CD14-positive monocyte (primary cell): Measurements from ENCODE around the gene NPM1. TPM values are rescaled to one million over a fixed set of nuclear protein-coding genes. Genes with fewer than 3 reads are reported as not detected.
A peak's percentile ranks its signal among the peaks of the same experiment; 100 is the strongest.

Experiments used
- DNase-seq, 3 donors: peaks; one replicate each; pipeline ENCODE4 v3.0.0-alpha.2; 2011 to 2022
- H2AFZ ChIP-seq: 2 replicates; pipeline ENCODE4 v1.6.0; 2012; ENCODE audit warnings: mild to moderate bottlenecking, low read depth, low read length, inconsistent platforms; ENCODE audit not compliant: insufficient read depth, poor library complexity, severe bottlenecking
- H3K27ac ChIP-seq, 2 donors: 1 replicate in 1 of 2; 2 replicates in 1 of 2; pipeline ENCODE4 v1.5.1; 2012 to 2013; ENCODE audit warnings: low read length in 2 of 2, control low read depth in 1 of 2, inconsistent platforms in 1 of 2, low read depth in 1 of 2, mild to moderate bottlenecking in 1 of 2
- H3K27me3 ChIP-seq, 2 donors: one replicate each; pipeline versions ENCODE4 v1.6.0 to v1.6.1; 2011 to 2013; ENCODE audit warnings: low read length in 2 of 2; ENCODE audit not compliant: control insufficient read depth in 2 of 2, insufficient read depth in 2 of 2
- H3K36me3 ChIP-seq, 2 donors: replicated peaks in 1 of 2; 1 replicate in 1 of 2; 2 replicates in 1 of 2; pipeline versions ENCODE4 v1.5.1 to v1.6.1; 2012 to 2013; ENCODE audit warnings: low read length in 2 of 2, control low read depth in 1 of 2, inconsistent platforms in 1 of 2, mild to moderate bottlenecking in 1 of 2; ENCODE audit not compliant: insufficient read depth in 2 of 2, control insufficient read depth in 1 of 2
- H3K4me1 ChIP-seq, 2 donors: 1 replicate in 1 of 2; 2 replicates in 1 of 2; pipeline versions ENCODE4 v1.5.1 to v1.6.1; 2012 to 2013; ENCODE audit warnings: low read length in 2 of 2, control low read depth in 1 of 2, inconsistent platforms in 1 of 2, mild to moderate bottlenecking in 1 of 2, moderate library complexity in 1 of 2; ENCODE audit not compliant: insufficient read depth in 2 of 2, control insufficient read depth in 1 of 2
- H3K4me2 ChIP-seq: replicated peaks from 2 replicates; pipeline ENCODE3; 2012; ENCODE audit warnings: low read length, moderate library complexity, mild to moderate bottlenecking; ENCODE audit not compliant: poor library complexity, severe bottlenecking; ENCODE audit errors: extremely low read depth
- H3K4me3 ChIP-seq, 3 experiments: fragments of 200-600 bp in 1 of 3; sonication (generic) in 1 of 3; replicated peaks in 1 of 3; 1 replicate in 2 of 3; 2 replicates in 1 of 3; pipeline ENCODE4 v1.5.1; 2011 to 2013; ENCODE audit warnings: low read length in 3 of 3, mild to moderate bottlenecking in 3 of 3, control low read depth in 2 of 3, low read depth in 2 of 3, inconsistent platforms in 1 of 3, moderate library complexity in 1 of 3
- H3K79me2 ChIP-seq: 2 replicates; pipeline ENCODE4 v1.6.0; 2012; ENCODE audit warnings: mild to moderate bottlenecking, control low read depth, inconsistent platforms, low read length, moderate library complexity; ENCODE audit not compliant: insufficient read depth
- H3K9ac ChIP-seq: 2 replicates; pipeline ENCODE4 v1.6.0; 2017; ENCODE audit warnings: low read length, mild to moderate bottlenecking; ENCODE audit not compliant: insufficient read depth, poor library complexity, severe bottlenecking
- H3K9me3 ChIP-seq, 2 donors: replicated peaks in 1 of 2; 1 replicate in 1 of 2; 2 replicates in 1 of 2; pipeline versions ENCODE4 v1.5.1 to v1.6.1; 2012 to 2013; ENCODE audit warnings: low read length in 2 of 2, control low read depth in 1 of 2; ENCODE audit not compliant: control insufficient read depth in 1 of 2, insufficient read depth in 1 of 2
- H4K20me1 ChIP-seq: 2 replicates; pipeline ENCODE4 v1.6.0; 2012; ENCODE audit warnings: mild to moderate bottlenecking, low read length, control low read depth, moderate library complexity; ENCODE audit not compliant: insufficient read depth
- H3K27ac Mint-ChIP-seq, 7 donors: one replicate each; pipeline ENCODE4 v1.8.0; 2020; ENCODE audit warnings: mild to moderate bottlenecking in 7 of 7, mixed read lengths in 7 of 7, moderate library complexity in 6 of 7, inconsistent platforms in 2 of 7
- H3K27me3 Mint-ChIP-seq, 3 donors: one replicate each; pipeline ENCODE4 v1.8.0; 2021 to 2022; ENCODE audit warnings: low read depth in 3 of 3, mild to moderate bottlenecking in 3 of 3, mixed read lengths in 3 of 3, moderate library complexity in 3 of 3, inconsistent platforms in 1 of 3
- H3K36me3 Mint-ChIP-seq, 2 donors: one replicate each; pipeline ENCODE4 v1.8.0; 2020; ENCODE audit warnings: mixed read lengths in 2 of 2, inconsistent platforms in 1 of 2, mild to moderate bottlenecking in 1 of 2
- H3K4me1 Mint-ChIP-seq: one replicate; pipeline ENCODE4 v1.8.0; 2020; ENCODE audit warnings: mild to moderate bottlenecking, mixed read lengths
- H3K4me3 Mint-ChIP-seq, 2 donors: one replicate each; pipeline ENCODE4 v1.8.0; 2020; ENCODE audit warnings: mild to moderate bottlenecking in 2 of 2, mixed read lengths in 2 of 2, moderate library complexity in 1 of 2
- H3K9me3 Mint-ChIP-seq, 7 donors: one replicate each; pipeline ENCODE4 v1.8.0; 2020 to 2022; ENCODE audit warnings: mixed read lengths in 7 of 7, mild to moderate bottlenecking in 6 of 7, moderate library complexity in 6 of 7, inconsistent platforms in 2 of 7
- CTCF ChIP-seq: fragments of 200-600 bp; IDR thresholded peaks from one replicate; pipeline ENCODE4 v1.8.0; 2022; ENCODE audit warnings: antibody characterized with exemption, mild to moderate bottlenecking
- WGBS: methylation state at CpG from one replicate; pipeline ENCODE4 v1.1.5; 2013; ENCODE audit warnings: missing lambda C conversion rate; ENCODE audit not compliant: insufficient coverage; 5-methylcytosine and 5-hydroxymethylcytosine counted together
- intact Hi-C, 2 donors: fragments of 100-400 bp; cut with micrococcal nuclease; formaldehyde crosslinking; loops; one replicate each; pipeline versions ENCODE4 v1.15.0 to v1.15.1; 2023
- polyA plus RNA-seq, 3 donors: library from polyadenylated mRNA; depleted of rRNA in 1 of 3; unstranded in 2 of 3; stranded (reverse) in 1 of 3; fragments of 300-500 nt in 2 of 3; fragments of >200 nt in 1 of 3; fragmentation: Illumina TruSeq in 2 of 3; gene quantifications; 1 replicate in 2 of 3; 2 replicates in 1 of 3; pipeline ENCODE4 v1.2.3, GENCODE V29; 2012 to 2021

NPM1 gene
- polyA plus RNA-seq, 3 donors = 102 to 191 (median 188) TPM

GRCh38 chr5:171455522-171455921 is 67.9 kb downstream of the NPM1 start:
- Mint-ChIP-seq H3K4me3 (no peak overlapping the region), H3K36me3 (no peaks in the 10 kb centered on the region), H3K9me3 (peaks cover 0 to 2% (median 0%) of the 10 kb centered on the region in 7 donors), H3K27ac (peak overlapping the region in 1 of 7 donors; percentile 12), H3K4me1 (peaks cover 5% of the 10 kb centered on the region), H3K27me3 (peaks cover 22 to 30% (median 25%) of the 10 kb centered on the region in 3 donors)
- H3K79me2 ChIP-seq = no peaks in the 10 kb centered on the region
- no peak for DNase-seq
- peaks cover 2 to 10% of the 10 kb centered on the region in 2 donors for H3K4me1 ChIP-seq
- H3K27ac ChIP-seq = no peak overlapping the region
- H3K4me3 ChIP-seq = no peak overlapping the region
- no peak overlapping the region for H2AFZ ChIP-seq
- H3K36me3 ChIP-seq = no peaks in the 10 kb centered on the region
- H3K9ac ChIP-seq = no peak overlapping the region
- peaks cover 0 to 17% of the 10 kb centered on the region in 2 donors for H3K27me3 ChIP-seq
- intact Hi-C loops = no loop called here
- no peaks in the 10 kb centered on the region for H3K9me3 ChIP-seq
- 85% methylated on average over 2 of the region's 2 CpGs for WGBS
- no peak overlapping the region for H3K4me2 ChIP-seq
- no peaks in the 10 kb centered on the region for H4K20me1 ChIP-seq
- no peak for TF ChIP-seq CTCF

GRCh38 chr5:171457208-171457981 is 69.7 kb downstream of the NPM1 start:
- Histone ChIP-seq H3K4me2 (no peak overlapping the region), H4K20me1 (no peaks in the 10 kb centered on the region), H3K9ac (no peak overlapping the region), H2AFZ (no peak overlapping the region), H3K9me3 (no peaks in the 10 kb centered on the region), H3K79me2 (no peaks in the 10 kb centered on the region), H3K4me1 (no peaks in the 10 kb centered on the region), H3K4me3 (no peak overlapping the region), H3K36me3 (no peaks in the 10 kb centered on the region), H3K27me3 (peaks cover 0 to 4% of the 10 kb centered on the region in 2 donors), H3K27ac (no peak overlapping the region)
- intact Hi-C loops = no loop called here
- no peak for TF ChIP-seq CTCF
- no peaks in the 10 kb centered on the region for H3K36me3 Mint-ChIP-seq
- H3K4me3 Mint-ChIP-seq = no peak overlapping the region
- DNase-seq = no peak
- peaks cover 12 to 13% (median 12%) of the 10 kb centered on the region in 3 donors for H3K27me3 Mint-ChIP-seq
- no peak overlapping the region for H3K27ac Mint-ChIP-seq
- 95% methylated on average over 15 of the region's 25 CpGs for WGBS
- no peaks in the 10 kb centered on the region for H3K4me1 Mint-ChIP-seq
- peaks cover 0 to 2% (median 0%) of the 10 kb centered on the region in 7 donors for H3K9me3 Mint-ChIP-seq
